Epithelial cell of proximal tubule (primary cell): ENCODE data around the gene RAB40C. TPM values are rescaled to one million over a fixed set of nuclear protein-coding genes. Genes with fewer than 3 reads are reported as not detected.
A peak's percentile ranks its signal among the peaks of the same experiment; 100 is the strongest.

Experiments
- DNase-seq: peaks from one replicate; pipeline ENCODE4 v3.0.0-alpha.2; 2011; ENCODE audit warnings: low read depth
- H3K4me3 ChIP-seq: 2 replicates; pipeline ENCODE4 v1.5.1; 2011; ENCODE audit warnings: low read depth, mild to moderate bottlenecking, low read length
- CTCF ChIP-seq: conservative IDR thresholded peaks from 2 replicates; pipeline ENCODE4 v1.5.1; 2012; ENCODE audit warnings: low read depth, mild to moderate bottlenecking, low read length
- total RNA-seq: library from RNA; depleted of rRNA; stranded (reverse); fragments of >200 nt; gene quantifications from 2 replicates; pipeline ENCODE4 v1.2.3, GENCODE V29; 2015

The RAB40C gene
- total RNA-seq, 1 donor from 2014 or later: 9.9 TPM

DNA sequence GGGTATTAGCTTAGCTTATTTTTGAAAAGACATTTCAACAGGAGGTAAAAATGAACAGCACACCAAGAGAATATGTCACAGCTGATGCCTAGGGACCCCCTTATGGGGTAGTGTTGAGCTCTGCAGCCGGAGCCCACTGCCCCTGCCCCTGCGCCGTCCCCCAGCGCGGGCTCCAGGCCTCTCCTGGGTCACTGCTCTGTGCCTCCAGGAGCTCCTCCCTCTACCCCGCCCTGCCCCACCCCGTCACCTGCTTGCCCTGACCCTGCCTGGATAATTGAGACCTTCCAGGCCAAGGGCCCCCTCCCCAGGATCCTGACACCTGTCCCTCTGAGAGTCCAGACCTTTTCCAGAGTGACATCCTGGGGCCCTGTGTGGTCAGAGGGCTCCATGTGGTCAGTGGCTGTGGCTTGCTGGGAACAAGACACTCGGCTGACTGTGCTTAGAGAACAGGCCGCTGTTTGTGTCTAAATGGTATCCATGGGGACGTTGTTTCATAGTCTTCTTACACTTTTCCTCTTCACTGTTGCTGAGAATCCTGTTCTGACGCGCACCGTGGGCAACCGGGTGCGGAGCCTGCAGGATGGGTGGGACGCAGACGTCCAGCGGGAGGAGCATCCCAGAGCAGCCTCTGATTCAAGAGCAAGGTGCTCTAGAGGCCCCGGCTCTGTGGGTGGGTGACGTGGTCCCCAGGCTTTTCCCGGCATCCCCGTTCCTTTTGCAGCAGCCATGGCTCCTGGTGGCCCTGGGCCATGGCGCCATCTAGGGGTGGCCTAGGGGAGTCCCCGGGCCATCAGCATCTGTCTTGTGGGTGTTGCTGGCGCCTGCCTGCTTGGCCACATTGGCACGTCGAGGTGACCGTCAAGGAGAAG is 20.9 kb downstream of the RAB40C start:
- H3K4me3 ChIP-seq: no peak overlapping the region

DNA sequence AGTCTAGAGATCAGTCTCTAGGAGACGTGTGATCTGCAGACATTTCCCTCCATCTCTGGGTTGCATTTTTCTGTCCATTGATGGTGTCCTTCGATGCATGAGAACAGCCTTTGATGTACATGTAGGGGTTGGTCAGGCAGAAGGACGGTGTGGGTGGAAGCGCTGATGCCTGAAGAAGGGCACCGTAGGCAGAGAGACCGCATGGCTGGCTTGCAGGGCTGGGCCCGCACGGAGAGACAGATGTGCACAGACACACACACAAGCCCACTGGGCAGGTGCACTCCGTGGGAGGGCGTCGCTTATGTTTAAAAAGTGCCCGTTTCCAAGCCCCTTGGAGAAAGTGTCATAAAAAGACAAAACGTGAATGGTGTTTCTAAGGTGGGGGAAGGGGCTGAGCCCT is 25.3 kb downstream of the RAB40C start:
- DNase-seq: no peak
- no peak for TF ChIP-seq CTCF
- no peak overlapping the region for H3K4me3 ChIP-seq

More for the DNA sequence above, 20.9 kb downstream of the RAB40C start:
- TF ChIP-seq CTCF: peak; percentile 77
- no peak for DNase-seq

DNA sequence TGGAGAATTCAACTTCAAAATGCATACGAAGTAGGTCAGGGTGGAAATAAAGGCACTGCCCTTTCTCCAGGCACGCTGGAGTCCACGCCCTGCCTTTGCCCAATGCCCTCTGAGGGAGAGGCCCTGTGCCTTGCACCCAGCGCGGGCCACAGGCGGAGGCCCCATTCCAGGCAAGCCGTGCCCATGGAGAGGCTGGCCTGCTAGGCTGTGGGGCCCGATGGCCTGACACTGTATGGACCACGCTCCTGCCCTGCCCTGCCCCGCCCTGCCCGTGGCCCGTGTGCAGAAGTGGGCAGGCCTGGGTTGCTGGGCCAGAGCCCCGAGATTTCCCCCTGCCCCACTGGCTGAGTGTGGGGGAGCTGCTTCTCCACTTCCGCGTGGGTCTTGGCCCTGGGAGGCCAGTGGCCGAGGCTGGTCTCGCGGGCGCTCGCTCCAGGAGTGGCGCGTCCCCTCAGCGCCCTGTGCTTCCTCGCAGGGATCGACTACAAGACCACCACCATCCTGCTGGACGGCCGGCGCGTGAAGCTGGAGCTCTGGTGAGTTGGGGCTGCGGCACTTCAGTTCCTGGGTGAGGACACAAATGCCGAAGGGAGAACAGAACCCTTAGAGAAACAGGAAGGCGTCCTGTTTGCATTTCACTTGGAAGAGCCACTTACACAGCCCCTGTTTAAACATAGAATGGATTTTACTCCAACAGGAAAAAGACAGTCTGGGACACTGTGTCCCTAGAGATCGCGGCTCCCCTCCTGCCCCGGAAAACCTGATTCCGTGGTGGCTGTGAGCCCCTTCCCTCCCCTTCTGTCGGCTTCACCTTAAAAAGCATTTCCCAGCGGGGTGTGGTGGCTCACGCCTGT is 27.1 kb downstream of the RAB40C start:
- no peak overlapping the region for H3K4me3 ChIP-seq
- no peak for TF ChIP-seq CTCF
- DNase-seq: no peak

- DNase-seq: no peak
- no peak for TF ChIP-seq CTCF
- no peak overlapping the region for H3K4me3 ChIP-seq
Observed at GRCh38 chr16:617855-618254, 28.0 kb downstream of the RAB40C start.

DNA sequence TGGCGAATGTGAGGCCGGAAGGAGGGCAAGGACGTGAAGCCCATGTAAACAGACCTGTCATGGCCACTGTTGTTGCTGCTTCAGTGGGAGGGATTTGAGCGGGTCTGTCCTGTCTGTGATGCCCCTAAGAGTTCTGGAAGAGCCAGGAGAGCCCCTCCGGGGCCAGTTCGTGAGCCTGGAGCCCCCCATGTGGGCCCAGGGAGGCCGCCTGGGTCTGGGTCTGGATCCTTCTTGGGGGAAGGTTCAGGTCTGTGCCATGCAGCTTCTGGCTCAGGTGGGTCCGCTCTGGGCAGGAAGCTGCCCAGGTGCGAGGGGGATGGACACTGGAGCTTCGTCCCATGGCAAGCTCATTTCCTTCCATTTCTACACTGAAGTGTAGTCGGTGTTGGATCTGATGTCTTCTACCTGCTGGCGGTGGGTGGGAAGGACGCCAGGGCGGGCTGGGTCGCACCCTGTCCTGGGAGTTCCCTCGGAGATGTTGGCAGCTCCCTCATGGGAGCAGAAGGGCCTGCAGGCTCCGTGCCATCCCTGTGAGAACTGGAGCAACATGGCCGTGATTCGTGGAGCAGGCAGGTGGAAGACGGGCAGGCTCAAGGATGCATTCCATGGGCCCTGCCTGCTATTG is 29.7 kb downstream of the RAB40C start:
- no peak for DNase-seq
- H3K4me3 ChIP-seq: no peak overlapping the region
- TF ChIP-seq CTCF: no peak

GRCh38 chr16:620700-621525 is 31.0 kb downstream of the RAB40C start:
- no peak for TF ChIP-seq CTCF
- no peak for DNase-seq

More at GRCh38 chr16:620700-621525, 31.0 kb downstream of the RAB40C start:
- no peak overlapping the region for H3K4me3 ChIP-seq
